Measurements from ENCODE around the gene B4GALT2. TPM values are rescaled to one million over a fixed set of nuclear protein-coding genes. Genes with fewer than 3 reads are reported as not detected.

B4GALT2 gene
- total and polyA plus RNA-seq, 9 of the 15 experiments (the other 6 are each of a cell fraction or from before 2014, with no cell fraction given) = 1.3 to 86.8 (median 43.8) TPM

GRCh38 chr1:43947061-43947873 is 31.7 kb upstream of the B4GALT2 start (continued):
- TF ChIP-seq, protein P1, sequence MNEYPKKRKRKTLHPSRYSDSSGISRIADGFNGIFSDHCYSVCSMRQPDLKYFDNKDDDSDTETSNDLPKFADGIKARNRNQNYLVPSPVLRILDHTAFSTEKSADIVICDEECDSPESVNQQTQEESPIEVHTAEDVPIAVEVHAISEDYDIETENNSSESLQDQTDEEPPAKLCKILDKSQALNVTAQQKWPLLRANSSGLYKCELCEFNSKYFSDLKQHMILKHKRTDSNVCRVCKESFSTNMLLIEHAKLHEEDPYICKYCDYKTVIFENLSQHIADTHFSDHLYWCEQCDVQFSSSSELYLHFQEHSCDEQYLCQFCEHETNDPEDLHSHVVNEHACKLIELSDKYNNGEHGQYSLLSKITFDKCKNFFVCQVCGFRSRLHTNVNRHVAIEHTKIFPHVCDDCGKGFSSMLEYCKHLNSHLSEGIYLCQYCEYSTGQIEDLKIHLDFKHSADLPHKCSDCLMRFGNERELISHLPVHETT (CRISPR knock-in tag; conservative IDR thresholded peaks at IDR 0.05 in 1 of 2, IDR thresholded peaks at IDR 0.05 in 1 of 2) = 0 out of 4 replicates have a peak, but pooled peaks of 1 of the 2 experiments have one; percentile 10

DNA sequence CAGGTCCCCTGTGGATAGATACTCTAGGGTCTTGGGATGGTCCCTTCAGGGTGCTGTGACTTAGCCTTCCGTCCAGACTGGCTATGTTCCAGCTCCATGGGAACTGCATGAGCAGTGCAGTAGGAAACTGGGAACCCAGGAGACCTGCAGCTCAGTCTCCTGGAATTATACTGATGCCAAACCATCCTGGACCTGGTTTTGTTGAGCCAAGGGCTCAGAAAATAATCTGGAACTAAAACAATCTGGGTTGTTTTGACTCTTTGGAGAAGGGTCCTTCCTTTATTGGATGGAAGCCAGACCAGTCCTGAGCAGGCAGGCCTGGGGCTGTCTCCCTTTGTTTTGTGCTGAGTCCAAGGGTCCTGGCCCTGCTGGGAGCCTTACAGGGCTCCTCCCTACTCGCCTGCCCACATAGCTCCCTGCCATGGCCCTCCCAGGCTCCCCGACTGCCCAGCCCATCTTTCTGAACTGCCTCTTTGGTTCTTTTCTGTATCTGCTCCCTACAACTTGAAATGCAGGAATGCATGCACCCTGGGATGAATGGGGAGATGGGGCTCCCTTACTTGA is 31.1 kb upstream of the B4GALT2 start:
- no peak for FAIRE-seq
- TF ChIP-seq HMGN3 (IDR thresholded peaks at IDR 0.05; ENCODE audit: borderline replicate concordance, extremely low read depth, insufficient read length, low read depth, low read length) (no peak), ZNF408 (CRISPR knock-in tag; IDR thresholded peaks at IDR 0.05; ENCODE audit: low read depth) (no peak), POLR2A (conservative IDR thresholded peaks at IDR 0.05) (no peak), ZNF778 (CRISPR knock-in tag; IDR thresholded peaks at IDR 0.05) (no peak), POLR3G (IDR thresholded peaks at IDR 0.05; ENCODE audit: extremely low read depth, insufficient read length, insufficient replicate concordance) (no peak), SRSF7 (optimal IDR thresholded peaks at IDR 0.05; ENCODE audit: low read depth, low read length) (no peak), SRF (CRISPR knock-in tag; IDR thresholded peaks at IDR 0.05) (no peak), MCM3 (IDR thresholded peaks at IDR 0.05) (no peak), ELF2 (CRISPR knock-in tag; IDR thresholded peaks at IDR 0.05) (no peak), ZKSCAN3 (CRISPR knock-in tag; IDR thresholded peaks at IDR 0.05) (no peak), LARP7 (IDR thresholded peaks at IDR 0.05) (no peak), ARID1B (IDR thresholded peaks at IDR 0.05) (no peak)
- TF ChIP-seq, protein P2, sequence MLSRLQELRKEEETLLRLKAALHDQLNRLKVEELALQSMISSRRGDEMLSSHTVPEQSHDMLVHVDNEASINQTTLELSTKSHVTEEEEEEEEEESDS (CRISPR knock-in tag; IDR thresholded peaks at IDR 0.05) = no peak
- TF ChIP-seq, protein P3, sequence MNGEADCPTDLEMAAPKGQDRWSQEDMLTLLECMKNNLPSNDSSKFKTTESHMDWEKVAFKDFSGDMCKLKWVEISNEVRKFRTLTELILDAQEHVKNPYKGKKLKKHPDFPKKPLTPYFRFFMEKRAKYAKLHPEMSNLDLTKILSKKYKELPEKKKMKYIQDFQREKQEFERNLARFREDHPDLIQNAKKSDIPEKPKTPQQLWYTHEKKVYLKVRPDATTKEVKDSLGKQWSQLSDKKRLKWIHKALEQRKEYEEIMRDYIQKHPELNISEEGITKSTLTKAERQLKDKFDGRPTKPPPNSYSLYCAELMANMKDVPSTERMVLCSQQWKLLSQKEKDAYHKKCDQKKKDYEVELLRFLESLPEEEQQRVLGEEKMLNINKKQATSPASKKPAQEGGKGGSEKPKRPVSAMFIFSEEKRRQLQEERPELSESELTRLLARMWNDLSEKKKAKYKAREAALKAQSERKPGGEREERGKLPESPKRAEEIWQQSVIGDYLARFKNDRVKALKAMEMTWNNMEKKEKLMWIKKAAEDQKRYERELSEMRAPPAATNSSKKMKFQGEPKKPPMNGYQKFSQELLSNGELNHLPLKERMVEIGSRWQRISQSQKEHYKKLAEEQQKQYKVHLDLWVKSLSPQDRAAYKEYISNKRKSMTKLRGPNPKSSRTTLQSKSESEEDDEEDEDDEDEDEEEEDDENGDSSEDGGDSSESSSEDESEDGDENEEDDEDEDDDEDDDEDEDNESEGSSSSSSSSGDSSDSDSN (IDR thresholded peaks at IDR 0.05; ENCODE audit: borderline replicate concordance in 1 of 2, low read depth in 2 of 2, low read length in 2 of 2) = no peak

More for the DNA sequence above, 31.1 kb upstream of the B4GALT2 start:
- no peaks in the 10 kb centered on the region for H3K27me3 ChIP-seq (ENCODE audit: control insufficient read depth in 2 of 2, insufficient read depth in 2 of 2, low read length in 2 of 2)
- peaks cover 45% of the 10 kb centered on the region for H3K79me2 ChIP-seq (ENCODE audit: control insufficient read depth, insufficient read depth, low read length)
- CTCF ChIA-PET (ENCODE audit: low intra/inter-chr PET ratio) = no interaction called here
- peaks cover 21% of the 10 kb centered on the region for H3K36me3 ChIP-seq (ENCODE audit: control insufficient read depth, insufficient read depth, low read length)
- intact Hi-C loops (cut with micrococcal nuclease) (loop anchor here (5.0 kb wide), 1 partner anchor 89 kb away; no protein-coding TSS in a partner anchor), in situ Hi-C loops (cut with MboI) (no loop called here)
- H3K9ac ChIP-seq (ENCODE audit: insufficient read depth in 1 of 2, low read depth in 2 of 2, low read length in 2 of 2) = peak overlapping the region; percentile 98; a peak in 3 of 4 replicates
- ATAC-seq (no peak), DNase-seq (ENCODE audit: extremely low read depth in 1 of 4, low spot score in 3 of 4) (peak in 2 of 4 experiments; percentile 26 to 38)
- peaks cover 20 to 41% of the 10 kb centered on the region in 2 experiments for H3K4me1 ChIP-seq (replicated peaks in 1 of 2; ENCODE audit: control insufficient read depth in 2 of 2, insufficient read depth in 2 of 2, low read length in 2 of 2)
- 37% methylated on average over 3 of the region's 3 CpGs for WGBS (ENCODE audit: insufficient coverage, low coverage, missing lambda C conversion rate)
- no TSS peak for BruUV-seq (replicated peaks)
- H3K27ac ChIP-seq (ENCODE audit: extremely low read depth, low read depth, low read length) = no peak overlapping the region; the same call in 2 of the 3 replicates
- H3K9me1 ChIP-seq (ENCODE audit: control insufficient read depth, insufficient read depth, low read length) = no peaks in the 10 kb centered on the region
- no peaks in the 10 kb centered on the region for H3K9me3 ChIP-seq (replicated peaks; ENCODE audit: control insufficient read depth, insufficient read depth, low read depth, low read length)
- H3K4me2 ChIP-seq (ENCODE audit: insufficient read depth, low read length) = peak overlapping the region; percentile 98
- no peak overlapping the region for H2AFZ ChIP-seq (ENCODE audit: low read depth, low read length)
- POLR2A ChIA-PET = interaction anchor here (0.6 to 2.9 kb wide), 6 partner anchors 10 to 241 kb away, joined by 3 to 11 read pairs (median 4); partner anchors contain the start of genes DPH2 and ST3GAL3
- 0 out of 2 replicates have a peak, but pooled peaks cover 2% of the 10 kb centered on the region for H4K20me1 ChIP-seq (replicated peaks; ENCODE audit: control insufficient read depth, insufficient read depth, low read length)
- H3K4me3 ChIP-seq = peak overlapping the region; percentile 60

All from K562 (cell line).